HCT116 (cell line): Measurements from ENCODE around the gene HYAL1. TPM values are rescaled to one million over a fixed set of nuclear protein-coding genes. Genes with fewer than 3 reads are reported as not detected.

Experiments
- ATAC-seq: fragments of 200-7000 bp; cut with Tn5 transposase; 2 replicates; pipeline ENCODE4 v1.9.1; 2020; ENCODE audit warnings: mild to moderate bottlenecking, moderate library complexity
- BruUV-seq: library from RNA; stranded (reverse); fragments of 400-500 nt; replicated peaks from 2 replicates; lab custom pipeline; 2021; lab: Mats Ljungman, UMichigan
- CTCF ChIA-PET: fragments of 300-600 bp; sonication (Branson Sonifier 250); formaldehyde crosslinking; loops from one replicate; lab custom pipeline; 2021; ENCODE audit warnings: antibody characterized with exemption; lab: Charles Lee
- POLR2A ChIA-PET: fragments of 300-600, 350-600 bp; sonication (Branson Sonifier 250); formaldehyde crosslinking; loops from one replicate; lab custom pipeline; 2021; ENCODE audit warnings: antibody characterized with exemption; lab: Charles Lee
- RAD21 ChIA-PET, 2 experiments: fragments of 300-600 bp; sonication (Branson Sonifier 250); formaldehyde crosslinking; loops; one replicate each; lab custom pipeline; 2023; ENCODE audit warnings: low total read pairs in 2 of 2; ENCODE audit not compliant: uncharacterized antibody in 2 of 2, unreplicated experiment in 2 of 2, low non-redundant PET in 1 of 2; lab: Charles Lee
- DNase-seq: peaks from one replicate; pipeline ENCODE4 v3.0.0-alpha.2; 2010; ENCODE audit warnings: low read depth, low spot score
- H2AFZ ChIP-seq: fragments of 200-600 bp; shearing (Covaris generic), sonication (generic); 2 replicates; pipeline ENCODE4 v1.6.1; 2017; ENCODE audit warnings: low read depth, mixed run types, mixed read lengths, antibody characterized with exemption, low read length; ENCODE audit not compliant: poor library complexity, severe bottlenecking
- H3K27ac ChIP-seq: 2 replicates; pipeline ENCODE4 v1.5.1; 2012; ENCODE audit warnings: low read depth, low read length
- H3K27me3 ChIP-seq: fragments of 200-600 bp; sonication (generic); 2 replicates; pipeline ENCODE4 v1.6.1; 2016; ENCODE audit warnings: mixed run types, low read length, mixed read lengths; ENCODE audit not compliant: insufficient read depth
- H3K36me3 ChIP-seq, 2 experiments: fragments of 200-500 bp in 1 of 2; fragments of 200-600 bp in 1 of 2; sonication (Bioruptor generic) in 1 of 2; sonication (generic) in 1 of 2; 2 replicates each; pipeline versions ENCODE4 v1.5.1 to v1.6.1; 2014 to 2016; ENCODE audit warnings: low read length in 2 of 2, inconsistent platforms in 1 of 2, mixed read lengths in 1 of 2, mixed run types in 1 of 2; ENCODE audit not compliant: insufficient read depth in 2 of 2, control insufficient read depth in 1 of 2
- H3K4me1 ChIP-seq, 2 experiments: fragments of 200-600 bp in 1 of 2; sonication (generic) in 1 of 2; 2 replicates each; pipeline versions ENCODE4 v1.5.1 to v1.6.1; 2012 to 2017; ENCODE audit warnings: low read length in 2 of 2, inconsistent platforms in 1 of 2, mild to moderate bottlenecking in 1 of 2, mixed read lengths in 1 of 2, mixed run types in 1 of 2, moderate library complexity in 1 of 2; ENCODE audit not compliant: insufficient read depth in 2 of 2, control insufficient read depth in 1 of 2
- H3K4me2 ChIP-seq: fragments of 200-600 bp; sonication (generic); 2 replicates; pipeline ENCODE4 v1.6.1; 2017; ENCODE audit warnings: mixed run types, low read length, mixed read lengths
- H3K4me3 ChIP-seq, 2 experiments: fragments of 200-600 bp in 1 of 2; sonication (generic) in 1 of 2; replicated peaks in 1 of 2; 2 replicates each; pipeline ENCODE4 v1.5.1; 2011 to 2016; ENCODE audit warnings: low read length in 2 of 2, control low read depth in 1 of 2, low read depth in 1 of 2, mild to moderate bottlenecking in 1 of 2, mixed read lengths in 1 of 2, mixed run types in 1 of 2
- H3K79me2 ChIP-seq: fragments of 200-600 bp; sonication (generic); 2 replicates; pipeline ENCODE4 v1.6.1; 2017; ENCODE audit warnings: mild to moderate bottlenecking, mixed run types, low read length, moderate library complexity, mixed read lengths; ENCODE audit not compliant: insufficient read depth
- H3K9ac ChIP-seq: fragments of 200-600 bp; sonication (generic); 2 replicates; pipeline ENCODE4 v1.6.1; 2016; ENCODE audit warnings: low read length, mixed read lengths
- H3K9me2 ChIP-seq: fragments of 200-600 bp; sonication (generic), shearing (Covaris generic); 2 replicates; pipeline ENCODE4 v1.6.1; 2017; ENCODE audit warnings: mixed run types, mild to moderate bottlenecking, moderate library complexity; ENCODE audit not compliant: insufficient read depth
- H3K9me3 ChIP-seq, 2 experiments: fragments of 200-500 bp in 1 of 2; fragments of 200-600 bp in 1 of 2; sonication (Bioruptor generic) in 1 of 2; sonication (generic) in 1 of 2; 2 replicates each; pipeline ENCODE4 v1.6.1; 2014 to 2017; ENCODE audit warnings: low read length in 2 of 2, mixed read lengths in 2 of 2, inconsistent platforms in 1 of 2, low read depth in 1 of 2, mild to moderate bottlenecking in 1 of 2, mixed run types in 1 of 2, moderate library complexity in 1 of 2; ENCODE audit not compliant: control insufficient read depth in 1 of 2, insufficient read depth in 1 of 2
- H4K20me1 ChIP-seq: fragments of 200-600 bp; sonication (generic), shearing (Covaris generic); 2 replicates; pipeline ENCODE4 v1.6.1; 2017; ENCODE audit warnings: mixed run types, mild to moderate bottlenecking, moderate library complexity; ENCODE audit not compliant: insufficient read depth
- CBX3 ChIP-seq: IDR thresholded peaks from 2 replicates; pipeline ENCODE4 v1.6.1; 2012; ENCODE audit warnings: low read depth
- CEBPB ChIP-seq: IDR thresholded peaks from 2 replicates; pipeline ENCODE4 v1.6.1; 2012; ENCODE audit warnings: low read depth
- EGR1 ChIP-seq: IDR thresholded peaks from 2 replicates; pipeline ENCODE4 v1.6.1; 2012; ENCODE audit warnings: low read depth
- EZH2 ChIP-seq: fragments of 200-600 bp; sonication (generic); IDR thresholded peaks from 2 replicates; pipeline ENCODE4 v1.6.1; 2017; ENCODE audit warnings: antibody characterized with exemption, mixed run types
- EZH2phosphoT487 ChIP-seq: fragments of 200-600 bp; IDR thresholded peaks from 2 replicates; pipeline ENCODE4 v1.6.1; 2018; ENCODE audit warnings: antibody characterized with exemption, borderline replicate concordance
- FOSL1 ChIP-seq: IDR thresholded peaks from 2 replicates; pipeline ENCODE4 v1.6.1; 2012; ENCODE audit warnings: low read depth
- JUND ChIP-seq: IDR thresholded peaks from 2 replicates; pipeline ENCODE4 v1.6.1; 2012
- MAX ChIP-seq: IDR thresholded peaks from 2 replicates; pipeline ENCODE4 v1.6.1; 2012
- POLR2A ChIP-seq: IDR thresholded peaks from 2 replicates; pipeline ENCODE4 v1.7.0; 2011; ENCODE audit warnings: borderline replicate concordance; ENCODE audit not compliant: insufficient read depth, insufficient read length; ENCODE audit errors: extremely low read depth
- POLR2AphosphoS5 ChIP-seq: IDR thresholded peaks from 2 replicates; pipeline ENCODE4 v1.6.1; 2011; ENCODE audit warnings: mild to moderate bottlenecking, low read depth, low read length, moderate library complexity
- SIN3A ChIP-seq: IDR thresholded peaks from 2 replicates; pipeline ENCODE4 v1.6.1; 2012; ENCODE audit warnings: low read depth
- SRF ChIP-seq: IDR thresholded peaks from 2 replicates; pipeline ENCODE4 v1.6.1; 2012; ENCODE audit warnings: low read depth
- YY1 ChIP-seq: IDR thresholded peaks from 2 replicates; pipeline ENCODE4 v1.6.1; 2011; ENCODE audit warnings: low read length, low read depth, moderate library complexity, mild to moderate bottlenecking; ENCODE audit not compliant: insufficient replicate concordance; ENCODE audit errors: extremely low read depth
- ZBTB33 ChIP-seq: IDR thresholded peaks from 2 replicates; pipeline ENCODE4 v1.6.1; 2011; ENCODE audit warnings: mild to moderate bottlenecking, low read length, moderate library complexity; ENCODE audit not compliant: insufficient replicate concordance; ENCODE audit errors: extremely low read depth
- ZFX ChIP-seq: fragments of 450-650 bp; IDR thresholded peaks from 2 replicates; pipeline ENCODE4 v1.6.1; 2017
- ZNF274 ChIP-seq: fragments of 200-500 bp; sonication (Bioruptor generic); IDR thresholded peaks from 2 replicates; pipeline ENCODE4 v1.6.1; 2014; ENCODE audit warnings: mild to moderate bottlenecking, low read depth, low read length, inconsistent platforms
- intact Hi-C: fragments of 100-400 bp; cut with micrococcal nuclease; formaldehyde crosslinking; loops from 2 replicates; pipeline ENCODE4 v1.10.0; 2022
- total RNA-seq: library from RNA; stranded (reverse); gene quantifications from one replicate; pipeline ENCODE4 v1.2.1, GENCODE V29; 2021; ENCODE audit not compliant: unreplicated experiment
- TF ChIP-seq, protein P1 (sequence below), 3 experiments: fragments of 200-600 bp in 1 of 3; sonication (generic) in 1 of 3; IDR thresholded peaks in 2 of 3; conservative IDR thresholded peaks in 1 of 3; 2 replicates each; pipeline ENCODE4 v1.5.1; 2012 to 2017; ENCODE audit warnings: low read depth in 2 of 3, low read length in 2 of 3, antibody characterized with exemption in 1 of 3, borderline replicate concordance in 1 of 3, control low read depth in 1 of 3, mild to moderate bottlenecking in 1 of 3, mixed read lengths in 1 of 3, mixed run types in 1 of 3, moderate library complexity in 1 of 3; ENCODE audit not compliant: insufficient read depth in 1 of 3
- TF ChIP-seq, protein P2 (sequence below): IDR thresholded peaks from 2 replicates; pipeline ENCODE4 v1.6.1; 2012; ENCODE audit warnings: low read depth

The HYAL1 gene
- total RNA-seq, 1 experiment from 2014 or later = 6.1 TPM

DNA sequence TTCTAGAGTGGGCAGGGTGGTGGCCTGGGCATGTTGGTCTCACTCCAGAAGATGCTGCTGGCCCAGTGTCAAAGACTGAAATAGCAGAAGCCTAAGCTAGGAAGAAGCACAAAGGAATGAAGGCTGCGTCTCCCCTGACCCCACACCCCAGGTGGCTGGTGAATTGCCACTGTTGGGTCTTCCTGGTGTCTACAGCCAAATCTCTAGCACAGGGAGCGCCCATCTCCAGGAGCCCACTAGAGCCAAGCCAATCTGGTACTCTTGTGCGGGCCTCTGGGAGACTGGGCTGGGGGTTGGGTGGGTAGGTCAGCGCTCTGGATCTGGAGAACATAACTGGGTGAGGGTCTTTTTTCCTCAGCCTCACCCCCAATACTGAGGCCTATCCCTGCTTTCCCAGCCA, 23.8 kb upstream of the HYAL1 start:
- no peaks in the 10 kb centered on the region for H3K9me3 ChIP-seq
- RAD21 ChIA-PET = no interaction called here
- H3K4me2 ChIP-seq = peak overlapping the region; percentile 88
- no peaks in the 10 kb centered on the region for H3K27me3 ChIP-seq
- intact Hi-C loops = no loop called here
- H4K20me1 ChIP-seq = no peaks in the 10 kb centered on the region
- peaks cover 33 to 36% of the 10 kb centered on the region in 2 experiments; a peak in 3 of 4 replicates for H3K36me3 ChIP-seq
- H2AFZ ChIP-seq = no peak overlapping the region
- TF ChIP-seq ZBTB33 = no peak
- TF ChIP-seq EZH2phosphoT487 = no peak
- TF ChIP-seq EGR1 = no peak
- TF ChIP-seq MAX = no peak
- TF ChIP-seq CEBPB = no peak
- TF ChIP-seq ZNF274 = no peak
- TF ChIP-seq SIN3A = no peak
- no peak for TF ChIP-seq FOSL1
- TF ChIP-seq, protein P1, sequence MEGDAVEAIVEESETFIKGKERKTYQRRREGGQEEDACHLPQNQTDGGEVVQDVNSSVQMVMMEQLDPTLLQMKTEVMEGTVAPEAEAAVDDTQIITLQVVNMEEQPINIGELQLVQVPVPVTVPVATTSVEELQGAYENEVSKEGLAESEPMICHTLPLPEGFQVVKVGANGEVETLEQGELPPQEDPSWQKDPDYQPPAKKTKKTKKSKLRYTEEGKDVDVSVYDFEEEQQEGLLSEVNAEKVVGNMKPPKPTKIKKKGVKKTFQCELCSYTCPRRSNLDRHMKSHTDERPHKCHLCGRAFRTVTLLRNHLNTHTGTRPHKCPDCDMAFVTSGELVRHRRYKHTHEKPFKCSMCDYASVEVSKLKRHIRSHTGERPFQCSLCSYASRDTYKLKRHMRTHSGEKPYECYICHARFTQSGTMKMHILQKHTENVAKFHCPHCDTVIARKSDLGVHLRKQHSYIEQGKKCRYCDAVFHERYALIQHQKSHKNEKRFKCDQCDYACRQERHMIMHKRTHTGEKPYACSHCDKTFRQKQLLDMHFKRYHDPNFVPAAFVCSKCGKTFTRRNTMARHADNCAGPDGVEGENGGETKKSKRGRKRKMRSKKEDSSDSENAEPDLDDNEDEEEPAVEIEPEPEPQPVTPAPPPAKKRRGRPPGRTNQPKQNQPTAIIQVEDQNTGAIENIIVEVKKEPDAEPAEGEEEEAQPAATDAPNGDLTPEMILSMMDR (IDR thresholded peaks at IDR 0.05 in 2 of 3, conservative IDR thresholded peaks at IDR 0.05 in 1 of 3; ENCODE audit: borderline replicate concordance in 1 of 3, insufficient read depth in 1 of 3, low read depth in 2 of 3, low read length in 2 of 3) = no peak
- TF ChIP-seq SRF = no peak
- no peak for TF ChIP-seq ZFX
- TF ChIP-seq YY1 = no peak
- TF ChIP-seq JUND = no peak
- no peak for TF ChIP-seq POLR2A
- TF ChIP-seq EZH2 = no peak
- TF ChIP-seq POLR2AphosphoS5 = no peak
- no peak for TF ChIP-seq CBX3
- TF ChIP-seq, protein P2, sequence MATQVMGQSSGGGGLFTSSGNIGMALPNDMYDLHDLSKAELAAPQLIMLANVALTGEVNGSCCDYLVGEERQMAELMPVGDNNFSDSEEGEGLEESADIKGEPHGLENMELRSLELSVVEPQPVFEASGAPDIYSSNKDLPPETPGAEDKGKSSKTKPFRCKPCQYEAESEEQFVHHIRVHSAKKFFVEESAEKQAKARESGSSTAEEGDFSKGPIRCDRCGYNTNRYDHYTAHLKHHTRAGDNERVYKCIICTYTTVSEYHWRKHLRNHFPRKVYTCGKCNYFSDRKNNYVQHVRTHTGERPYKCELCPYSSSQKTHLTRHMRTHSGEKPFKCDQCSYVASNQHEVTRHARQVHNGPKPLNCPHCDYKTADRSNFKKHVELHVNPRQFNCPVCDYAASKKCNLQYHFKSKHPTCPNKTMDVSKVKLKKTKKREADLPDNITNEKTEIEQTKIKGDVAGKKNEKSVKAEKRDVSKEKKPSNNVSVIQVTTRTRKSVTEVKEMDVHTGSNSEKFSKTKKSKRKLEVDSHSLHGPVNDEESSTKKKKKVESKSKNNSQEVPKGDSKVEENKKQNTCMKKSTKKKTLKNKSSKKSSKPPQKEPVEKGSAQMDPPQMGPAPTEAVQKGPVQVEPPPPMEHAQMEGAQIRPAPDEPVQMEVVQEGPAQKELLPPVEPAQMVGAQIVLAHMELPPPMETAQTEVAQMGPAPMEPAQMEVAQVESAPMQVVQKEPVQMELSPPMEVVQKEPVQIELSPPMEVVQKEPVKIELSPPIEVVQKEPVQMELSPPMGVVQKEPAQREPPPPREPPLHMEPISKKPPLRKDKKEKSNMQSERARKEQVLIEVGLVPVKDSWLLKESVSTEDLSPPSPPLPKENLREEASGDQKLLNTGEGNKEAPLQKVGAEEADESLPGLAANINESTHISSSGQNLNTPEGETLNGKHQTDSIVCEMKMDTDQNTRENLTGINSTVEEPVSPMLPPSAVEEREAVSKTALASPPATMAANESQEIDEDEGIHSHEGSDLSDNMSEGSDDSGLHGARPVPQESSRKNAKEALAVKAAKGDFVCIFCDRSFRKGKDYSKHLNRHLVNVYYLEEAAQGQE = no peak
- H3K4me1 ChIP-seq = peaks cover 19 to 38% of the 10 kb centered on the region in 2 experiments
- no peaks in the 10 kb centered on the region for H3K9me2 ChIP-seq
- DNase-seq (no peak), ATAC-seq (no peak)
- H3K4me3 ChIP-seq = peak overlapping the region; percentile 87 to 98
- POLR2A ChIA-PET = interaction anchor here (2.2 kb wide), 1 partner anchor 10 kb away, joined by 25 read pairs; no protein-coding TSS in a partner anchor
- H3K79me2 ChIP-seq = peaks cover 44% of the 10 kb centered on the region
- CTCF ChIA-PET = interaction anchor here (1.6 to 2.0 kb wide), 2 partner anchors 10 to 215 kb away, joined by 4 to 14 read pairs; no protein-coding TSS in a partner anchor
- peak overlapping the region; percentile 61 for H3K27ac ChIP-seq
- BruUV-seq = no TSS peak
- peak overlapping the region; percentile 86 for H3K9ac ChIP-seq
